ENCODE measurements around the gene DOLPP1. TPM values are rescaled to one million over a fixed set of nuclear protein-coding genes. Genes with fewer than 3 reads are reported as not detected.

DOLPP1 gene
- total RNA-seq, 1 donor from 2014 or later: 13.2 TPM

GRCh38 chr9:129042016-129042415 is 38.9 kb upstream of the DOLPP1 start:
- Histone ChIP-seq H3K27ac (no peak overlapping the region), H3K9me3 (no peaks in the 10 kb centered on the region), H3K4me1 (peaks cover 13% of the 10 kb centered on the region), H3K27me3 (no peaks in the 10 kb centered on the region), H3K4me3 (no peak overlapping the region), H3K36me3 (peaks cover 47% of the 10 kb centered on the region)
- no peak for TF ChIP-seq CTCF (IDR thresholded peaks at IDR 0.05)
- ATAC-seq (no peak), DNase-seq (no peak)
- intact Hi-C loops (cut with DNase I): no loop called here

GRCh38 chr9:129052592-129052991 is 28.3 kb upstream of the DOLPP1 start:
- H3K36me3 ChIP-seq: peaks cover 52% of the 10 kb centered on the region

GRCh38 chr9:129053020-129053419 is 27.9 kb upstream of the DOLPP1 start:
- H3K4me1 ChIP-seq: peaks cover 2% of the 10 kb centered on the region
- H3K27ac ChIP-seq: peak overlapping the region; percentile 51
- DNase-seq (no peak), ATAC-seq (no peak)
- H3K27me3 ChIP-seq: no peaks in the 10 kb centered on the region
- H3K36me3 ChIP-seq: peaks cover 47% of the 10 kb centered on the region
- no peaks in the 10 kb centered on the region for H3K9me3 ChIP-seq
- intact Hi-C loops (cut with DNase I): no loop called here
- no peak for TF ChIP-seq CTCF (IDR thresholded peaks at IDR 0.05)
- H3K4me3 ChIP-seq: no peak overlapping the region

More at GRCh38 chr9:129052592-129052991, 28.3 kb upstream of the DOLPP1 start:
- DNase-seq: peak; percentile 93
- Histone ChIP-seq H3K27ac (peak overlapping the region; percentile 51), H3K4me1 (no peaks in the 10 kb centered on the region), H3K27me3 (no peaks in the 10 kb centered on the region), H3K4me3 (no peak overlapping the region), H3K9me3 (no peaks in the 10 kb centered on the region)
- intact Hi-C loops (cut with DNase I): no loop called here
- TF ChIP-seq CTCF (IDR thresholded peaks at IDR 0.05): no peak
- ATAC-seq: peak; percentile 95

GRCh38 chr9:129054163-129054851 is 26.6 kb upstream of the DOLPP1 start:
- H3K4me3 ChIP-seq: no peak overlapping the region
- intact Hi-C loops (cut with DNase I): no loop called here
- no peaks in the 10 kb centered on the region for H3K27me3 ChIP-seq
- H3K36me3 ChIP-seq: peaks cover 43% of the 10 kb centered on the region
- DNase-seq: no peak
- H3K27ac ChIP-seq: no peak overlapping the region
- H3K9me3 ChIP-seq: no peaks in the 10 kb centered on the region
- ATAC-seq: no peak
- TF ChIP-seq CTCF (IDR thresholded peaks at IDR 0.05): no peak
- peaks cover 3% of the 10 kb centered on the region for H3K4me1 ChIP-seq

GRCh38 chr9:129058965-129059795 is 21.7 kb upstream of the DOLPP1 start:
- Histone ChIP-seq H3K4me1 (peaks cover 3% of the 10 kb centered on the region), H3K27me3 (no peaks in the 10 kb centered on the region), H3K9me3 (no peaks in the 10 kb centered on the region), H3K4me3 (no peak overlapping the region), H3K27ac (no peak overlapping the region), H3K36me3 (peaks cover 60% of the 10 kb centered on the region)
- ATAC-seq: peak; percentile 77
- DNase-seq: no peak
- no peak for TF ChIP-seq CTCF (IDR thresholded peaks at IDR 0.05)
- intact Hi-C loops (cut with DNase I): no loop called here

Measured in upper lobe of right lung (tissue), 1 donor.